HG03103 (cell line): ENCODE data around the gene HAUS7.

Experiments
- ATAC-seq: cut with Tn5 transposase; IDR thresholded peaks from one replicate; pipeline ENCODE4 v1.9.1; 2021; ENCODE audit warnings: low read depth; ENCODE audit not compliant: unreplicated experiment

HAUS7 gene

DNA sequence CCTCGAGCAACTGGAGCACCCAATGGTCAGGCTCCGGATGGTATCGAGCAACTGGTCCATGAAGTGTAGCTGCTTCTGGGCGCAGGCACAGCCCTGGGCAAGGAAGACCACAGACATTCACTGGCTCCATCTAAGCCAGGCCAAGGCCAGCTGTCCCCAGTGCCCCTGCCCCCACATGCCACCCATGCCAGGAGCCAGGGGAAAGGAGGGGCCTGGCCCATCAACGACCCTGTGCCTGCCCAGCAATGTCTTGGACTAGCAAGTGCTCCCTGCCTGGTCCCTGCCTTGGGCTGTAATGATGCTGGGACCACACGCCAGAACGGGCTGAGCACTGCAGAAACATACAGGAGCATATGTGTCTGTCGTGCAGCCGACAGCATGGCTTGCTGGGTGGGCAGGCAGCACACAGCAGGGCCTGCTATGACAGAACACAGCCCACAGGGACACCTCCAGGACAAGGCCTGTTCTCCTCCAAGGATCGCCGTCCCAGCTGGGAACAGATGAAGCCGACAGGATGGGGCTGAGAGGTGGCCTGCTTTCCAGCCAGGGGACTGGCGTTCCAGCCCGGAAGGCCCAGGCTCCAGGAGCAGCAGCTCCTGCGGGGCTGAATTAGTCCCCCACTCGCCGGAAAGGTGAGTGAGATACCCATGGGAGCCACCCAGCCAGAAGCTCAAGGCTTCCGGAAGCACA, 13.1 kb downstream of the HAUS7 start:
- no peak for ATAC-seq

- no peak for ATAC-seq
Measured at GRCh38 chrX:153456704-153457103, 13.7 kb downstream of the HAUS7 start.

DNA sequence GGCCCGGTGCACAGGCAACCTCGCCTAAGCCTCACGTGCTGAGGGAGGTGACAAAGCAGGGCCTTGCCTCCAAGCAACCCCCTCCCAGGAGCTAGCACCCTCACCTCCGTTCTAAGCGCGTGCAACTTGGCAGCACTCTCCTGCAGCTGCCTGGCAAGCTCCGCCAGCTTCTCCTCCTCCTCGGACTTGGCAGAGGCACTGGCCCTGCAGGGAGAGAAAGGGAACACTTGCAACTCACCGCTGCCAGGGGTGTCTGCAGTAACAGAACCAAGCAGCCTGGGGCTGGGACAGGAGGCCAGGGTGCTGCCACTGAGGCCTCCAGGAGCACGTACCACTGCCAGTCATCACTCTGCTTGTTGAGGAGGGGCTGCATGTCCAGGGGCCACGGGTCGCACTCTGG, 14.2 kb downstream of the HAUS7 start:
- ATAC-seq, result no peak

DNA sequence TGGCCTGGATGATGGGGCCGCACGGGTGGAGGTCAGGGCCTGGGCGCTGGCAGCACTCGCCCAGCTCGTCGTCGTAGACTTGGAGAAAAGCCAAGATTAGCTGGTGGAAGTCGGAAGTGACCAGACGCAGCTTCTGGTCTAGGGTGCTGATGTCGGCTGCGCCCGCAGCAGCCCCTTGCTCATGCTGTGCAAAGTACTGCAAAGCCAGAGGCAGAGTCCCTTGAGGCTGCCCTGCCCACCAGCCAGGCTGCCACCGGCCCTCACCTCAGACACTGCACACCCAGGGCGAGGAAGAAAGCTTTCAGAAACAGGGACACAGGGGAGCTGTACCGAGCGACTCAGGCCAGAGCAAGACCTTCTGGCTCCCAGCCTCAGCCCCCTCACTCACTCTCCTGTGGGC, 14.8 kb downstream of the HAUS7 start:
- no peak for ATAC-seq

- no peak for ATAC-seq
Measured at GRCh38 chrX:153454901-153455550, 15.3 kb downstream of the HAUS7 start.

- no peak for ATAC-seq
Measured at GRCh38 chrX:153450949-153451277, 19.5 kb downstream of the HAUS7 start.

GRCh38 chrX:153450114-153450948, 20.0 kb downstream of the HAUS7 start:
- no peak for ATAC-seq

DNA sequence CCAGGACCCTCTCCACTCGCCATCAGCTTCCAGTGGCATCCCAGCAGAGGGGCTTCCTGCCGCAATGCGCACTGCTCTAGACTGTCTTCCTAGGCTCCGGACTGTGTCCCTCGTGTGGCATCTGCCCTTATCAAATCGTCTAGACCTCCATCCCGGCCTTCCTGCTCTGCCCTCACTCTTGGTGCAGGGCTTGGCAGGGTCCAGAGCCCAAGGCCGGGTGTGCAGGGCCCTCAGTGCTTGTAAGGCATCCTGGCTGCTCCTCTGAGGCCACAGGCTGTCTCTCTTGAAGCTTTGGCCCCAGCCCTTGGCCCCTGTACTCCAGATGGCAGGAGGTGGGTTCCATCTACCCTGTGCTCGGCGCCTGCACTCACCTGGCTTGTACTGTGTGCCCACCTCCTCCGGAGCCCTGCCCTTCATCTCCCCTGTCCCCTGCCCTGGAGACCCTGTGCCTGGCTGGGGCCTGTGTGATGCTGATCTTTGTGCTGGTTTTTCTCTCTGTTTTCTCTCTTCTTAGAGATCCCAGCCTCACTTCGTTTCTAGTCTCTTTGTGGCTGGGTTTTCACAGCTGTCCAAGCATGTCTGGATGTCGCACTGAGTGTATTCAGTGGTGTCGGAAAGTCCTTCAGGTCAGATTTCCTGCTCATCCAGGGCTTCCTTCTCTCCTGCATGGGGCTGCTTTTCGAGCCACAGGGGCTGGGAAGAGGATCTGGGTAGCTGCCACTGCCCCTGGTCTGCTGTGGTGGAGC, 20.8 kb downstream of the HAUS7 start:
- no peak for ATAC-seq

- no peak for ATAC-seq
Measured at GRCh38 chrX:153448556-153449367, 21.6 kb downstream of the HAUS7 start.

DNA sequence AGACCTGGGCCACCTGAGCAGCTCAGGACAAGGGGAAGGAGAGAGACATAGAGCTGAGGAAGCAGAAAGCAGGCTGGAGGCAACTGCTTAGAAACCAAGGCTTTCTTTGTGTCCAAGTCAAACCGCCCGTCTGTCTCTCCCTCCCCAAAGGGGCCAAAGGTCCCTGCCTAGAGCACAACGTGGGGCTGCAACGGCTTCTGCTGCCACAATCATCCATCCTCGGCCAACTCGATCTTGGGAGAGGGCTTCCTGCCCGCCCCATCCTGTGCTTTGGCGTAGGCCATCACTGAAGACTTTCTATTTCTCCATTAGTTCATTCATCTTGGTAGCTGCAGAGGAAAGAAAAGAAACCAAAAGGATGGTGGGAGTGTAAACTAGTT, 22.8 kb downstream of the HAUS7 start:
- ATAC-seq, result no peak

DNA sequence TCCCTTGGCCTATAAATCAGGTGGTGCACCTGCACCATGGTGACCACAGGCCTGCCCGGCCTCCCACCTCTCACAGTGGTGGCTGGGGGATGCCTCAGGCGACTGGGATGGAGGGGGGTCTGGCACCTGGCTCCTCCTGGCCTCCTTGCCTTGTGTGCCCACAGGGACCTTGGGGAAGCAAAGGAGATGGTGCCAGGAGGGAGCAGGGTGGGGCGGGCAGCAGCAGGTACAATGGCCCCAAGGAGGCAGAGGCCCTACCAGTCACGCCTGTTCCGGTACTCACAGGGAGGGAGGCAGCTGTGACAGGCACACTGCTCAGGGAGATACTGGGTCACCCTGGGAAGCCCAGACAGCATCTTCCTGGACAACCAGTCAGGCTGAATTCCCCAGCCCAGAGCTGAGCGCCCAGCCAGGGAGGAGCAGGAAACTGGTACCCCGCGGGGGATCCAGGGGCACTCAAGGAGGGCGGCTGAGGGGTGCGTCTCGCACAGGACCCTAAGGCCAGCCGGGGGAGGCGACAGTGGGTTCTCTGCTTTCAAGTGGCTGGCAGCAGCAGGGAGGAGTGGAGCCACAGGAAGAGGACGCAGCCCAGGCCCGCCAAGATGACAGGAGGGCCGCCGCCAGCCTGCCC, 23.3 kb downstream of the HAUS7 start:
- ATAC-seq, result no peak

DNA sequence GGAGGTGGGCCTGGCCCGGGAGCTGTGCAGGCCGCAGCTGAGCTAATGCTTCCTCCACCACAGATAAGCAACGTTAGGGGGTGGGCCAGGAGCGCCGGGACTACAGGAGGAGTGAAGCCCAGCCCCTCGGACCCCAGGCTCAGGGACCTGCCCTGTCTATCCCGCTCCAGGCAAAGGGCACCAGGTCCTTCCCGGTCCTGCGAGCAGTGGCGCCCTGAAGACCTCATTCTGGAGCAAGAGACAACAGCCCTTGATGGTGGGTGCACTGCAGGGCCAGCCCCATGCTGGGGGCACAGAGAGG, 23.8 kb downstream of the HAUS7 start:
- no peak for ATAC-seq

DNA sequence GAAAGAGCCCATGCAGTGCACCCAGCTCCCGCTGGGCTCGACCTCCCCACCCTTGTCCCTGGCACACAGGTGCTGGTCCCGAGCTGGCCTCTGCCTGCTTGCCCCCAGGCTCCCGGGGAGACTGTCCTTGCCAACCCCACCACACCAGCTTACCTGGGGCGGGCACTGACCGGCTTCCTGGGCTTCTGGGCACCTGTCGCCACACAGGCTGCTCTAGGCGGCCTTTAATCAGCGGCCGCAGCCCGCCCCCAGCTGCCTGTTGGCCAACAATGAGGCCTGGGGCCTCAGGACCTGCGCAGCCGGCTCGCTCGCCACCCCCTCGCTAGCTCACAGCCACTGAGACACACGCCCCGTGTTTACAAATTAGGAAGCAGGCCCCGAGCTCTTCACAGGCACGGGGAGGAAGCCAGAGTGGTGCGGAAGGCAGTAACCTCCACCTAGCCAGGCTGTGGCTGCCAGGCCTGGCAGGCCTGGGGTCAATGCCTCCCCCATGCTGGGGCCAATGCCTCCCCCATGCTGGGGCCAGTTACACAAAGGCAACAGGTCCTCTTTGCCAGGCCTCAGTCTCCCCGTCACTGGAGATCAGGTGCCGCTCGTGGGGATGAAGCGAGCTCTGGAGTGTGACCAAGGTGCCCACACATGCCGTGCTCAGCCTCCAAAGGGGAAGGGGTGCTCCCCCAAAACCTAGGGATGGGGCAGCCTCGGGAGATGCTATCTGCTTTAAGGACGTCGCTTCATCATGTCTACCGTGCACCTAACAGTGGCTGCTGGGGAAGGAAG, 24.3 kb downstream of the HAUS7 start, which contains the start of gene TREX2:
TREX2 (minus strand) TSS at position 201 of the 780 bp plus-strand sequence. CDS start 626 bp downstream, outside the sequence.
- ATAC-seq, result no peak

DNA sequence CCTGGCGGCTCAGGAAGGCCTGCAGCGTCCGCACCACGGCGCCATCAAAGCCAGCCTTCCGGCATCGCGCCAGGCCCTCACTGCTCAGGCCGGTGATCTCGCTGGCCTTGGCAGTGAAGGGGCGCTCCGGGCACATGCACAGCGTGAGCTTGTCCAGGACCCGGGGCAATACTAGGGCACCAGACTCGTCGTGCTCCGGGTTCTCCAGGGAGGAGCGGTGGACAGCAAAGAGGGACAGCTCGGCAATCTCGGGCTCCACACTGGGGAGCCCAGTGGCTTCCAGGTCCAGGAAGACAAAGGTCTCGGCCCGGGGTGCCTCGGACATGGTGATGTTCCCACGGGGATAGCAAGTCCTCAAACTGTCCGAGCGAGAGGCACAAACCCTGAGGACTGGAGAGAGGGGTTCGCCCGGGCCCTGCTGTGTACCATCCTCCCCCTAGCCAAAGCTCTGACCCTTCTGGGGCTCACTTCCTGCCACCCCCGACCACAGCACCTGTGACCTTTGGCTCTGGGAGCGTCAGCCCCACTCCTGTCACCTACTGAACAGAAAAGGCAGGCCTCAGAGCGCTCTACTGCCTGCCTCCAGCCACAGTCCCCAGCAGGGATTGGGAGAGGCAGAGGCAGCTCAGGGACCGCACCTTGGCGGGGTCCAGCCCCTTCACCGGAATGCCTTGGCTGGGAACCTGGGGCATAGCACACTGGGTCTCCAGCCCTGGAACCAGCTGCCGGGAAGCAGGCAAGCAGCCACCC, 25.1 kb downstream of the HAUS7 start:
- ATAC-seq, result no peak

GRCh38 chrX:153444333-153445011, 25.9 kb downstream of the HAUS7 start:
- ATAC-seq, result no peak

GRCh38 chrX:153443476-153444332, 26.7 kb downstream of the HAUS7 start:
- no peak for ATAC-seq

GRCh38 chrX:153442463-153442862, 27.9 kb downstream of the HAUS7 start:
- no peak for ATAC-seq
